Hepatocyte (in vitro differentiated cells): Measurements from ENCODE around the gene USP32.

Experiments
- EZH2 ChIP-seq: fragments of 200-600 bp; sonication (generic); IDR thresholded peaks from 2 replicates; pipeline ENCODE4 v1.6.1; 2016; ENCODE audit warnings: antibody characterized with exemption, mild to moderate bottlenecking, borderline replicate concordance
- TF ChIP-seq, protein P1 (sequence below): fragments of 200-600 bp; sonication (generic); IDR thresholded peaks from 2 replicates; pipeline ENCODE4 v1.5.1; 2016; ENCODE audit warnings: antibody characterized with exemption, mild to moderate bottlenecking; ENCODE audit not compliant: poor library complexity

DNA sequence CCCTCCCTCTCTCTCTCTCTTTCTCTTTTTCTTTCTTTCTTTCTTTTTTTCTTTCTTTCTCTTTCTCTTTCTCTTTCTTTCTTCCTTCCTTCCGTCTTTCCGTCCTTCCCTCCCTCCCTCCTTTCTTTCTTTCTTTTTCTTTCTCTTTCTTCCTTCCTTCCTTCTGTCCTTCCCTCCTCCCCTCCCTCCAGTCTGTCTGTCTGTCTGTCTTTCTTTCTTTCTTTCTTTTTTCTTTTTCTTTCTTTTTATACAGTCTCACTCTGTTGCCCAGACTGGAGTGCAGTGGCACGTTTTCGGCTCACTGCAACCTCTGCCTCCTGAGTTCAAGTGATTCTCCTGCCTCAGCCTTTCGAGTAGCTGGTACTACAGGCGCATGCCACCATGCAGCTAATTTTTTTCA lies 227.8 kb downstream of the USP32 start:
- TF ChIP-seq, protein P1, sequence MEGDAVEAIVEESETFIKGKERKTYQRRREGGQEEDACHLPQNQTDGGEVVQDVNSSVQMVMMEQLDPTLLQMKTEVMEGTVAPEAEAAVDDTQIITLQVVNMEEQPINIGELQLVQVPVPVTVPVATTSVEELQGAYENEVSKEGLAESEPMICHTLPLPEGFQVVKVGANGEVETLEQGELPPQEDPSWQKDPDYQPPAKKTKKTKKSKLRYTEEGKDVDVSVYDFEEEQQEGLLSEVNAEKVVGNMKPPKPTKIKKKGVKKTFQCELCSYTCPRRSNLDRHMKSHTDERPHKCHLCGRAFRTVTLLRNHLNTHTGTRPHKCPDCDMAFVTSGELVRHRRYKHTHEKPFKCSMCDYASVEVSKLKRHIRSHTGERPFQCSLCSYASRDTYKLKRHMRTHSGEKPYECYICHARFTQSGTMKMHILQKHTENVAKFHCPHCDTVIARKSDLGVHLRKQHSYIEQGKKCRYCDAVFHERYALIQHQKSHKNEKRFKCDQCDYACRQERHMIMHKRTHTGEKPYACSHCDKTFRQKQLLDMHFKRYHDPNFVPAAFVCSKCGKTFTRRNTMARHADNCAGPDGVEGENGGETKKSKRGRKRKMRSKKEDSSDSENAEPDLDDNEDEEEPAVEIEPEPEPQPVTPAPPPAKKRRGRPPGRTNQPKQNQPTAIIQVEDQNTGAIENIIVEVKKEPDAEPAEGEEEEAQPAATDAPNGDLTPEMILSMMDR: no peak
- no peak for TF ChIP-seq EZH2
